GM23338 (cell line): ENCODE results near the gene PUM1. TPM values are rescaled to one million over a fixed set of nuclear protein-coding genes. Genes with fewer than 3 reads are reported as not detected.

ENCODE experiments used
- ATAC-seq: fragments of 200-7000 bp; cut with Tn5 transposase; 3 replicates; pipeline ENCODE4 v1.9.1; 2020
- DNase-seq: peaks from one replicate; pipeline ENCODE4 v3.0.0-alpha.2; 2015; ENCODE audit warnings: low spot score
- H2AFZ ChIP-seq: fragments of 200-600 bp; sonication (generic); 2 replicates; pipeline ENCODE4 v1.8.0; 2016; ENCODE audit warnings: antibody characterized with exemption, mild to moderate bottlenecking, moderate library complexity
- H3F3A ChIP-seq: fragments of 200-600 bp; sonication (generic); replicated peaks from 2 replicates; pipeline ENCODE4 v1.8.0; 2017; ENCODE audit warnings: antibody characterized with exemption, mixed run types, low read depth
- H3K27ac ChIP-seq: fragments of 200-600 bp; sonication (generic); 2 replicates; pipeline ENCODE4 v1.6.1; 2016; ENCODE audit warnings: low read depth
- H3K27me3 ChIP-seq: fragments of 200-600 bp; sonication (generic); 2 replicates; pipeline ENCODE4 v1.8.0; 2016; ENCODE audit warnings: mild to moderate bottlenecking, mixed run types, moderate library complexity; ENCODE audit not compliant: insufficient read depth
- H3K36me3 ChIP-seq: fragments of 200-600 bp; sonication (generic); 2 replicates; pipeline ENCODE4 v1.8.0; 2016; ENCODE audit warnings: mild to moderate bottlenecking; ENCODE audit not compliant: insufficient read depth
- H3K4me1 ChIP-seq: fragments of 200-600 bp; sonication (generic); 2 replicates; pipeline ENCODE4 v1.8.0; 2016; ENCODE audit warnings: mild to moderate bottlenecking, moderate library complexity; ENCODE audit not compliant: insufficient read depth
- H3K4me2 ChIP-seq: fragments of 200-600 bp; sonication (generic); 2 replicates; pipeline ENCODE4 v1.7.1; 2017; ENCODE audit warnings: mixed run types
- H3K4me3 ChIP-seq: fragments of 200-600 bp; sonication (generic); 2 replicates; pipeline ENCODE4 v1.6.1; 2016; ENCODE audit warnings: mixed run types
- H3K79me2 ChIP-seq: fragments of 200-600 bp; sonication (generic); replicated peaks from 2 replicates; pipeline ENCODE4 v1.8.0; 2017; ENCODE audit warnings: mild to moderate bottlenecking; ENCODE audit not compliant: insufficient read depth
- H3K9me2 ChIP-seq: fragments of 200-600 bp; sonication (generic); 2 replicates; pipeline ENCODE4 v1.8.0; 2017; ENCODE audit not compliant: insufficient read depth
- H4K20me1 ChIP-seq: fragments of 200-600 bp; sonication (generic); replicated peaks from 2 replicates; pipeline ENCODE4 v1.8.0; 2017; ENCODE audit warnings: mild to moderate bottlenecking; ENCODE audit not compliant: insufficient read depth
- H3K27ac Mint-ChIP-seq: 2 replicates; pipeline ENCODE4 v1.8.0; 2020; ENCODE audit warnings: inconsistent platforms, mild to moderate bottlenecking, moderate library complexity, mixed read lengths
- H3K27me3 Mint-ChIP-seq: 3 replicates; pipeline ENCODE4 v1.8.0; 2022; ENCODE audit warnings: low read depth, mild to moderate bottlenecking, moderate library complexity, mixed read lengths, inconsistent platforms; ENCODE audit not compliant: insufficient read depth, poor library complexity
- H3K36me3 Mint-ChIP-seq: 3 replicates; pipeline ENCODE4 v1.8.0; 2021; ENCODE audit warnings: low read depth, mild to moderate bottlenecking, inconsistent platforms, moderate library complexity, mixed read lengths
- H3K4me1 Mint-ChIP-seq: 3 replicates; pipeline ENCODE4 v1.8.0; 2020; ENCODE audit warnings: mild to moderate bottlenecking, inconsistent platforms, mixed read lengths
- H3K4me3 Mint-ChIP-seq: 3 replicates; pipeline ENCODE4 v1.8.0; 2021; ENCODE audit warnings: moderate library complexity, mild to moderate bottlenecking, inconsistent platforms, mixed read lengths
- H3K9me3 Mint-ChIP-seq: 3 replicates; pipeline ENCODE4 v1.8.0; 2020; ENCODE audit warnings: moderate library complexity, mild to moderate bottlenecking, inconsistent platforms, mixed read lengths
- CREB1 ChIP-seq: fragments of 250-450 bp; sonication (Bioruptor Pico); IDR thresholded peaks from 2 replicates; pipeline ENCODE4 v1.5.0; 2020; ENCODE audit warnings: low read depth, mild to moderate bottlenecking, moderate library complexity
- CTCF ChIP-seq, 2 experiments: fragments of 200-600 bp in 1 of 2; sonication (generic) in 1 of 2; conservative IDR thresholded peaks; 2 replicates each; pipeline versions ENCODE4 v1.5.1 to v1.6.1; 2016 to 2017; ENCODE audit warnings: antibody characterized with exemption in 2 of 2, low read depth in 2 of 2, mild to moderate bottlenecking in 2 of 2, moderate library complexity in 1 of 2
- ETS1 ChIP-seq: IDR thresholded peaks from 2 replicates; pipeline ENCODE4 v1.6.1; 2016; ENCODE audit warnings: antibody characterized with exemption
- EZH2phosphoT487 ChIP-seq: fragments of 200-600 bp; sonication (generic); IDR thresholded peaks from one replicate; pipeline ENCODE4 v1.8.1; 2018; ENCODE audit warnings: antibody characterized with exemption; ENCODE audit not compliant: unreplicated experiment
- JUNB ChIP-seq: IDR thresholded peaks from one replicate; pipeline ENCODE4 v1.6.1; 2016; ENCODE audit warnings: antibody characterized with exemption; ENCODE audit not compliant: unreplicated experiment
- NANOG ChIP-seq: IDR thresholded peaks from 2 replicates; pipeline ENCODE4 v1.6.1; 2016; ENCODE audit warnings: antibody characterized with exemption, borderline replicate concordance
- POLR2AphosphoS5 ChIP-seq: IDR thresholded peaks from 2 replicates; pipeline ENCODE4 v1.6.1; 2016; ENCODE audit warnings: antibody characterized with exemption, low read depth
- STAT1 ChIP-seq: IDR thresholded peaks from one replicate; pipeline ENCODE4 v1.6.1; 2016; ENCODE audit warnings: antibody characterized with exemption; ENCODE audit not compliant: unreplicated experiment
- ZNF114 ChIP-seq: fragments of 250-450 bp; sonication (Bioruptor Pico); IDR thresholded peaks from 2 replicates; pipeline ENCODE4 v1.5.0; 2020; ENCODE audit warnings: mild to moderate bottlenecking, moderate library complexity
- ZNF331 ChIP-seq: fragments of 250-450 bp; sonication (Bioruptor Pico); IDR thresholded peaks from 2 replicates; pipeline ENCODE4 v1.5.0; 2020; ENCODE audit warnings: low read depth, mild to moderate bottlenecking, moderate library complexity
- polyA plus RNA-seq: library from polyadenylated mRNA; unstranded; fragments of >200 nt; fragmentation: Nextera tagmentation; extraction: Ambion mirVana; gene quantifications from 2 replicates; pipeline ENCODE4 v1.2.1, GENCODE V29; 2016
- total RNA-seq: library from RNA; depleted of rRNA; stranded (reverse); fragments of >200 nt; shearing (Covaris generic); gene quantifications from 2 replicates; pipeline ENCODE4 v1.2.3, GENCODE V29; 2014

PUM1 gene
- total and polyA plus RNA-seq, 2 experiments from 2014 or later, result 44.4 to 117 TPM

- TF ChIP-seq EZH2phosphoT487 (no peak), POLR2AphosphoS5 (no peak), NANOG (no peak), STAT1 (no peak)
Observed at GRCh38 chr1:30927448-30927847, 138.1 kb downstream of the PUM1 start (continued).

GRCh38 chr1:30923597-30923996 is 141.9 kb downstream of the PUM1 start:
- Mint-ChIP-seq H3K27me3 (peaks cover 4% of the 10 kb centered on the region), H3K27ac (no peak overlapping the region), H3K36me3 (no peaks in the 10 kb centered on the region), H3K9me3 (no peaks in the 10 kb centered on the region), H3K4me3 (no peak overlapping the region), H3K4me1 (peaks cover 9% of the 10 kb centered on the region)
- ATAC-seq, result no peak
- H4K20me1 ChIP-seq, result no peaks in the 10 kb centered on the region
- TF ChIP-seq ZNF331 (CRISPR knock-in tag), result no peak
- no peak for TF ChIP-seq CREB1
- TF ChIP-seq EZH2phosphoT487, result no peak
- TF ChIP-seq JUNB, result no peak
- H3K36me3 ChIP-seq, result no peaks in the 10 kb centered on the region
- H3K27ac ChIP-seq, result no peak overlapping the region
- H2AFZ ChIP-seq, result no peak overlapping the region
- H3K4me3 ChIP-seq, result no peak overlapping the region
- no peaks in the 10 kb centered on the region for H3K79me2 ChIP-seq
- H3K4me2 ChIP-seq, result no peak overlapping the region
- H3K4me1 ChIP-seq, result peaks cover 4% of the 10 kb centered on the region
- no peaks in the 10 kb centered on the region for H3F3A ChIP-seq
- H3K9me2 ChIP-seq, result no peaks in the 10 kb centered on the region
- H3K27me3 ChIP-seq, result no peaks in the 10 kb centered on the region
- no peak for DNase-seq

- no peak for TF ChIP-seq ZNF114
- TF ChIP-seq ETS1, result no peak
- no peak for TF ChIP-seq CTCF (conservative IDR thresholded peaks at IDR 0.05; ENCODE audit: low read depth in 2 of 2)
Observed at GRCh38 chr1:30920827-30921226, 144.7 kb downstream of the PUM1 start.

More at GRCh38 chr1:30920827-30921226, 144.7 kb downstream of the PUM1 start:
- H3K4me1 ChIP-seq, result no peaks in the 10 kb centered on the region
- no peaks in the 10 kb centered on the region for H4K20me1 ChIP-seq
- H3K36me3 ChIP-seq, result no peaks in the 10 kb centered on the region
- ATAC-seq, result no peak
- DNase-seq, result no peak
- H3K4me3 ChIP-seq, result no peak overlapping the region
- H3F3A ChIP-seq, result no peaks in the 10 kb centered on the region
- no peak overlapping the region for H2AFZ ChIP-seq
- H3K27ac ChIP-seq, result no peak overlapping the region
- H3K27me3 ChIP-seq, result no peaks in the 10 kb centered on the region
- Mint-ChIP-seq H3K27me3 (peaks cover 2% of the 10 kb centered on the region), H3K9me3 (no peaks in the 10 kb centered on the region), H3K27ac (no peak overlapping the region), H3K4me1 (peaks cover 4% of the 10 kb centered on the region; the same call in 2 of the 3 replicates), H3K36me3 (no peaks in the 10 kb centered on the region), H3K4me3 (no peak overlapping the region)
- no peak overlapping the region for H3K4me2 ChIP-seq
- no peaks in the 10 kb centered on the region for H3K79me2 ChIP-seq
- no peaks in the 10 kb centered on the region for H3K9me2 ChIP-seq
